ENCODE data around the gene EFNB1. TPM values are rescaled to one million over a fixed set of nuclear protein-coding genes. Genes with fewer than 3 reads are reported as not detected.
A peak's percentile ranks its signal among the peaks of the same experiment; 100 is the strongest.
"Not testable (repeated sequence)": the region's sequence is repeated elsewhere in the genome, so short reads cannot be mapped to it uniquely, and the experiment has no call there.

Gene EFNB1
- total RNA-seq (30.5 TPM), polyA plus RNA-seq (40.1 TPM)

DNA sequence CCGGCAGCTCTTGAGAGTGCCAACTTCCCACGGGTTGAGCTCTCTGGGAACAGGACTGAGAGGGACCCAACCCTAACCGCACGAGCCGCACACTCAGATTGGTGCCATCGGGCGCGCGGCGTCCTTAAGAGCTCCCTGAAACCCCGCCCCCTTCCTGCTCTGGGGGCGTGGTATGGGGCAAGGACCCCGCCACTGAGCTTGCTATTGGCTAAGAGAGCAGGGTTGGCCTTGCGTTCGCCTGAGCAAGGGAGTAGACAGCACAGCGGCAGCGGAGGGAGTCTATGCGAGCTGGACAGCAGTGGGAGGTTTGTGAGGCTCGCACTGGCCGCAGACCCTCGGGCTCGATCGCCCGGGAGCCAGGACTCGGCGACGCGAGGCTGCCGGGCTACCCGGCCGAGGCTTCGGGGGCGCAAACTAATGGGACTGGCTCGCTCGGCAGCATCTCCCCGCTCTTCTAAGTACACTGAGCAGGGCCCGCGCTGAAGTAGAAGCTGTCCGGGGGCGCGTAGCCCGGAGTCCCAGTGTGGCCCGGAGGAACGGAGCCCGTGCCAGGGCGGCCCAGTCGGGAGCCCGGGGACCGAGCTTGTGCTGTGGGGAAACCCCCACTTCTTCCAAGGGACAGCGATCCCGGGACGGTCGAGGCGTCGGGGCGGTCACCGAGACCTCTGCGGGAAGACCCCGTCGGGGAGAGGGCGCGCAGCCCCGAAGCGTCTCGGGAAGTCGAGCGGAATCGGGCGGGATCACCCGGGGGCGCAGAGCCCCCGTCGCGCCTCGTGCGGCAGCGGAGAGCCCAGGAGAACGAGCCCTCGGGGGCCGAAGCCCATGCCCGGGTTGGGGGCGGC is at the start of gene EFNB1:
Gene EFNB1, plus strand, starts transcription at position 282 of the 842 bp plus-strand sequence. CDS start 756 bp downstream, outside the sequence.
- peak; percentile 83 for DNase-seq (ENCODE audit: extremely low spot score)
- under 1% methylated on average over 81 of the region's 82 CpGs for WGBS
- Histone ChIP-seq H3K4me3 (ENCODE audit: low read depth, low read length) (peak within 1 kb of the TSS; percentile 73), H3K36me3 (ENCODE audit: insufficient read depth) (no peaks in the 10 kb centered on the region), H3K27ac (ENCODE audit: low read depth) (peak within 1 kb of the TSS; percentile 83), H3K4me1 (ENCODE audit: insufficient read depth) (peaks cover 1% of the 10 kb centered on the region)

DNA sequence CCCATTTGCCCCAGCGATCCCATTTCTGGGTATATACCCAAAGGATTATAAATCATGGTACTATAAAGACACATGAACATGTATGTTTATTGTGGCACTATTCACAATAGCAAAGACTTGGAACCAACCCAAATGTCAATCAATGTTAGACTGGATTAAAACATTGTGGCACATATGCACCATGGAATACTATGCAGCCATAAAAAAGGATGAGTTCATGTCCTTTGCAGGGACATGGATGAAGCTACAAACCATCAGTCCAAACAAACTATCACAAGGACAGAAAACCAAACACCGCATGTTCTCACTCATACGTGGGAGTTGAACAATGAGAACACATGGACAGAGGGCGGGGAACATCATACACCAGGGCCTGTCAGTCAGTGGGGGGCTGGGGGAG is 47.5 kb upstream of the EFNB1 start:
- H3K4me3 ChIP-seq (ENCODE audit: low read depth, low read length); DNase-seq (ENCODE audit: extremely low spot score); H3K36me3 ChIP-seq (ENCODE audit: insufficient read depth); H3K27ac ChIP-seq (ENCODE audit: low read depth); H3K4me1 ChIP-seq (ENCODE audit: insufficient read depth): not testable (repeated sequence)
- 95% methylated on average over 4 of the region's 4 CpGs for WGBS

DNA sequence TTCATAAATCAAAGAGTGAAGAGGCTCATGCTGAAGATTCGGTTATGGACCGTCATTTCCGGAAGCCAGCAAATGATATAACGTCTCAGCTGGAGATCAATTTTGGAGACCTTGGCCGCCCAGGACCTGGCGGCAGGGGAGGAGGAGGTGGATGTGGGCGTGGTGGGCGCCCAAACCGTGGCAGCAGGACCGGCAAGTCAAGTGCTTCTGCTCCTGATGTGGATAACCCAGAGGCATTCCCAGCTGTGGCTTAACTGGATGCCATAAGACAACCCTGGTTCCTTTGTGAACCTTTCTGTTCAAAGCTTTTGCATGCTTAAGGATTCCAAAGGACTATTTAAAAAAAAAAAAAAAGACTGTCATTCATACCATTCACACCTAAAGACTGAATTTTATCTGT is 44.0 kb upstream of the EFNB1 start:
- Histone ChIP-seq H3K4me1 (ENCODE audit: insufficient read depth) (no peaks in the 10 kb centered on the region), H3K36me3 (ENCODE audit: insufficient read depth) (no peaks in the 10 kb centered on the region), H3K4me3 (ENCODE audit: low read depth, low read length) (no peak overlapping the region), H3K27ac (ENCODE audit: low read depth) (no peak overlapping the region)
- 87% methylated on average over 10 of the region's 10 CpGs for WGBS
- no peak for DNase-seq (ENCODE audit: extremely low spot score)

DNA sequence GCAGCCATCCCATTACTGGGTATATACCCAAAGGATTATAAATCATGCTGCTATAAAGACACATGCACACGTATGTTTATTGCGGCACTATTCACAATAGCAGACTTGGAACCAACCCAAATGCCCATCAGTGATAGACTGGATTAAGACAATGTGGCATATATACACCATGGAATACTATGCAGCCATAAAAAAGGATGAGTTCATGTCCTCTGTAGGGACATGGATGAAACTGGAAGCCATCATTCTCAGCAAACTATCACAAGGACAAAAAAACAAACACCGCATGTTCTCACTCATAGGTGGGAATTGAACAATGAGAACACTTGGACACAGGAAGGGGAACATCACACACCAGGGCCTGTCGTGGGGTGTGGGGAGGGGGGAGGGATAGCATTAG is 42.2 kb upstream of the EFNB1 start:
- H3K4me3 ChIP-seq (ENCODE audit: low read depth, low read length); H3K4me1 ChIP-seq (ENCODE audit: insufficient read depth); DNase-seq (ENCODE audit: extremely low spot score); H3K36me3 ChIP-seq (ENCODE audit: insufficient read depth); H3K27ac ChIP-seq (ENCODE audit: low read depth): not testable (repeated sequence)
- whole genome bisulfite sequencing, result 84% methylated on average over 4 of the region's 4 CpGs

DNA sequence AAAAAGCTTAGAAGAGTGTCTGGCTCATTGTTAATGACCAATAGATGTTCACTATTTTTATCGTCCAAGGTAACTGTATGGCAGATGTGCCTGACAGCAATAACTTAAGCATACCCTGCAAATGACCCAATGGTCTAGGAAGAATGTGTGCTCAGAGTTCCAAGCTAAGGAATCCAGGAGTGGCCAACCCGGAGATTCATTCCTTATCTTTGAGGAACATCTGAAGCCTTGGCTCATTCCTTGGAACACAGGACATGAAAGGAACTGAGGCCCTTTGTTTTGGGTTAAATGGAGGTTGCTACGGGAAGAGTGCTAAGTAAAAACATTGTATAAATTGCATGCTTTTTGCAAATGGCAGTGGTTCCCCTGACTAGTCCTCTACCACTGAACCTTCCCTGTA is 38.9 kb upstream of the EFNB1 start:
- no peak overlapping the region for H3K4me3 ChIP-seq (ENCODE audit: low read depth, low read length)
- no peaks in the 10 kb centered on the region for H3K36me3 ChIP-seq (ENCODE audit: insufficient read depth)
- no peaks in the 10 kb centered on the region for H3K4me1 ChIP-seq (ENCODE audit: insufficient read depth)
- 39% methylated on average over 3 of the region's 3 CpGs for WGBS
- no peak overlapping the region for H3K27ac ChIP-seq (ENCODE audit: low read depth)
- DNase-seq (ENCODE audit: extremely low spot score), result no peak

DNA sequence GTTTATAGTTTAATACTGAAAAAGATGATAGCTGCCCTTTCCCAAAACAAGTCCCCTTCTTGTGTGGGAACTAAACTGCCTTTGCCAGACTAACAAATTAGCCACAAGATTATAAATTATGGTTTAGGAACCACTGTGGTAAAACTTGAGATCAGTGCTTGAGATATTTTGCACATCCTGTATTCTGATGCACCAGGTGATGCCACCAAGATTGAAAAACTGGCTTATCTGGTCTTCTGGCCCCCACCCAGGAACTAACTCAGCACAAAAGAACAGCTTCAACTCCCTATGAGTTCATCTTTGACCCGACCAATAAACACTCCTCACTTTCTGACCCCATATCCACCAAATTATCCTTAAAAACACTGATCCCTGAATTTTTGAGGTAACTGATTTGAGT is 36.7 kb upstream of the EFNB1 start:
- Histone ChIP-seq H3K36me3 (ENCODE audit: insufficient read depth) (no peaks in the 10 kb centered on the region), H3K4me1 (ENCODE audit: insufficient read depth) (no peaks in the 10 kb centered on the region), H3K27ac (ENCODE audit: low read depth) (no peak overlapping the region), H3K4me3 (ENCODE audit: low read depth, low read length) (no peak overlapping the region)
- 91% methylated on average over 1 of the region's 1 CpG for WGBS
- DNase-seq (ENCODE audit: extremely low spot score), result no peak

DNA sequence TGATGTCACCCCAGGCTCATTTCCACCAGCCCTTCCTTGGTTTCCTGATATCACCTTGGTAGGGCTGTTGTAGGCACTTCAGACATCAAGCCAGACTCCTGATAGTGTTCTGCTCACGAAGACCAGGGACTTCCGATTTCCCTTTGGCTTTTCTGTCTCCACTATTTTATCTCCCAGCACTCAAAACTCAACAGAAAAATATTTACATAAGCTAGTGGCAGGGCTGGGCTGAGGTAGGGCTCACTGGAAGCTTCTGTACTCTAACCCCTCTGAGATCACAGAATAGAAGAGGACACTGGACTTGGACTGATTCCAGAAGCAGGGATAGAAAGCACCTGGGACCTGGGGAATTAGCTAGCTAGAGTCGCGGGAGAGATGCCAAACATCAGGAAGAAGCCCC is 34.4 kb upstream of the EFNB1 start:
- Histone ChIP-seq H3K36me3 (ENCODE audit: insufficient read depth) (no peaks in the 10 kb centered on the region), H3K4me1 (ENCODE audit: insufficient read depth) (no peaks in the 10 kb centered on the region), H3K27ac (ENCODE audit: low read depth) (no peak overlapping the region), H3K4me3 (ENCODE audit: low read depth, low read length) (no peak overlapping the region)
- DNase-seq (ENCODE audit: extremely low spot score), result no peak
- 47% methylated on average over 4 of the region's 4 CpGs for WGBS

DNA sequence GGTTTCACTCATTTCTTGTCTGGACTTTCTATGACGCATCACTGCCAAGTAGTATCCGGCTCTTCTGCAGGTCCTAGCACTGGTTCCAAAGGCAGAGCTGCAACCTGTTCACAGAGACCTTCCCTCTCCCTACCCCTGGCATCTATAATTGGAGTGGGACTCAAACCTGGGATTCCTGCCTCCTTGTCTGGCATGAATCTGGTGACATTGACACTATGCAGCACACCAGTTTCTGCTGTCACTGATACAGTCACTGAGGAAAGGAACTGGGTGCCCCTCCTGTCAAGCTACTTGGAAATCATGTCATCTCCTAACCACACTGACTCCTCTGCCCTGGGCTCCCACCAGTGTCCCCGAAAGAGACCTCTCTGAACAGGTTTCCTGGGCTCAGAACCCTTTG is 33.1 kb upstream of the EFNB1 start:
- no peak overlapping the region for H3K27ac ChIP-seq (ENCODE audit: low read depth)
- DNase-seq (ENCODE audit: extremely low spot score), result no peak
- H3K4me3 ChIP-seq (ENCODE audit: low read depth, low read length), result no peak overlapping the region
- H3K36me3 ChIP-seq (ENCODE audit: insufficient read depth), result no peaks in the 10 kb centered on the region
- H3K4me1 ChIP-seq (ENCODE audit: insufficient read depth), result no peaks in the 10 kb centered on the region
- WGBS, result 74% methylated on average over 3 of the region's 3 CpGs

DNA sequence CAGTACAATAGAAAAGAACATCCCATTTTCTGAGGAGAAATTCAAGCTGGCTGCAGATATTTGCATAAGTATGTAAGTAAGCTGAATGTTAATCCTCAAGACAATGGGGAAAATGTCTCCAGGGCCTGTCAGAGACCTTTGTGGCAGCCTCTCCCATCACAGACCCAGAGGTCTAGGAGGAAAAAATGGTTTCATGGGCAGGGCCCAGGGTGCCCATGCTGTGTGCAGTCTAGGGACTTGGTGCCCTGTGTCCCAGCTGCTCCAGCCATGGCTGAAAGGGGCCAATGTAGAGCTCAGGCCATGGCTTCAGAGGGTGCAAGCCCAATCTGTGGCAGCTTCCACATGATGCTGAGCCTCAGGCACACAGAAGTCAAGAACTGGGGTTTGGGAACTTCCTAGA is 30.4 kb upstream of the EFNB1 start:
- not testable (repeated sequence) for H3K4me3 ChIP-seq (ENCODE audit: low read depth, low read length); H3K36me3 ChIP-seq (ENCODE audit: insufficient read depth); H3K27ac ChIP-seq (ENCODE audit: low read depth); H3K4me1 ChIP-seq (ENCODE audit: insufficient read depth); DNase-seq (ENCODE audit: extremely low spot score)

DNA sequence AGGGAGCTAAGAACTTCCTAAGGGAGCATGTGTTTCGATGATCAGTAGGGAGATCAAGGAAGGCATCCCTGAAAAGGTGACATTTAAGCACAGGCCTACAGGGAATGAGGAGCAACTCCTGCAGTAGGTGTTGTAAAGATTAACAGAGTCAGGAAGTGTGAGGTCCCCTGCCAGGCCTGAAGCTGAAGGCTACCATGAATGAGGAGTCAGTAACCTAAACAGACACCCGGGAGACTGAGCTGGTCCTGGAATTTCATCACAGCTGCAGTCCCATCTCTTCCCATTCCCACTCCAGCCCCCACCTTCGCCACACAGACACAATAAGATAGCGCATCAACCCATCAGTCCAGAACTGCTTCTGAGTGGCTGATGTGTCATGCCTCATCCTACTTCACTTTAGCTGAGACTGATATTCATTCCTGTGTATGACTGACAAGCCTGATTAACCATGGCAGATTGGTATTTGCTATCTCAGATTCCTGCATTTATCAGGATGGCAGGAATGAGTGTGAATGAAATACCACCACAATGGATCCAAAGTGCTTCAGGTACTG is 27.0 kb upstream of the EFNB1 start:
- WGBS, result 83% methylated on average over 4 of the region's 4 CpGs
- H3K27ac ChIP-seq (ENCODE audit: low read depth), result no peak overlapping the region
- DNase-seq (ENCODE audit: extremely low spot score), result no peak
- H3K36me3 ChIP-seq (ENCODE audit: insufficient read depth), result no peaks in the 10 kb centered on the region
- no peak overlapping the region for H3K4me3 ChIP-seq (ENCODE audit: low read depth, low read length)
- H3K4me1 ChIP-seq (ENCODE audit: insufficient read depth), result no peaks in the 10 kb centered on the region

DNA sequence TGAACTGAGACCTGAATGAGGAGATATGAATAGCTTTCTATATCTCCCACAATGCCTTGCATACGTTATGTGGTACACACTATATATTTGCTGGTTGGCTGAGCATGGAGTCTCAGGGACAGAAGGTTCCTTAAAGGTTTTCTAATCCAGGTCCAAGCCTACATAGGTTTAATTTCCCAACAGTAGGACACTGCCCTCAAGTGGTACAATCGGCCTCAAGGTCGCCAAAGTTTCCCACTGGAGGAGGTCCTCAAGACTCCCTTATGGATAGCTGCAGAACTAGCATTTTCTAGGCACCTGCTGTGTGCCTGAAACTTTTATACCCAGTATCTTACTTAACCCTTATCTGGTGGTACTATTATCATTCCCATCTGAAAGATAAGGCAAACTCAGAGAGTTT is 21.0 kb upstream of the EFNB1 start:
- Histone ChIP-seq H3K27ac (ENCODE audit: low read depth) (no peak overlapping the region), H3K36me3 (ENCODE audit: insufficient read depth) (no peaks in the 10 kb centered on the region), H3K4me3 (ENCODE audit: low read depth, low read length) (no peak overlapping the region), H3K4me1 (ENCODE audit: insufficient read depth) (no peaks in the 10 kb centered on the region)
- WGBS, result 35% methylated on average over 3 of the region's 3 CpGs
- DNase-seq (ENCODE audit: extremely low spot score), result no peak

DNA sequence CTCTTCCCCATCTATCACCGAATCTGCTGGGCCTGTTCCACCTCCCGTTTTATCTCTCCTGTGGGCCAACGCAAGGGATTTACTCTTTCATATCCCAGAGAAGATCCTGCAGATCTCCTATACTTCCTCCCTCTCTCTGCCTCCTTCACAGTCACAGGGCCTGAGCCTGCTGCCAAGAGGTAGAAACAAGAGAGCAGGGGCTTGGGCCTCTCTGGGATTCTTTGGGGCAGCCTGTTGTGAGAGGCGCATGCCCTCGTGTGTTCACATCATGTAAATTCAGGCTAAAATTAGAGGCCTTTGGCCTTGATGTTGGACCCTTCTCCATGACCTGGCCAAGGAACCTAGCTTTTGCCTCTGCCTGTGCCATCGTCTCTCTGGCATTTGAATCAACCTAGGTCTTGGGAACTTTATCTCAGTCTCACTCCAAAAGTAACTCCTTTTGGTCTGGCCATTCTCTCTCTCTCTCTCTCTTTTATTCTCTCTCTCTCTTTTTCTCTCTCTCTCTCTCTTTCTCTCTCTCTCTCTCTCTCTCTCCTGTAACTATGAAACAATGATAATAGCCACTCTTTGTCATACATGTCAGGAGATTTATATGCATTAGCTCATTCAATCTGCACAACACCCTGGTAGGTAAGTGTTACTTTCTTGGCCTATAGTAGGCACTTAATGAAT is 20.0 kb upstream of the EFNB1 start:
- Histone ChIP-seq H3K36me3 (ENCODE audit: insufficient read depth) (no peaks in the 10 kb centered on the region), H3K27ac (ENCODE audit: low read depth) (no peak overlapping the region), H3K4me3 (ENCODE audit: low read depth, low read length) (no peak overlapping the region), H3K4me1 (ENCODE audit: insufficient read depth) (no peaks in the 10 kb centered on the region)
- no peak for DNase-seq (ENCODE audit: extremely low spot score)
- 30% methylated on average over 6 of the region's 6 CpGs for WGBS

DNA sequence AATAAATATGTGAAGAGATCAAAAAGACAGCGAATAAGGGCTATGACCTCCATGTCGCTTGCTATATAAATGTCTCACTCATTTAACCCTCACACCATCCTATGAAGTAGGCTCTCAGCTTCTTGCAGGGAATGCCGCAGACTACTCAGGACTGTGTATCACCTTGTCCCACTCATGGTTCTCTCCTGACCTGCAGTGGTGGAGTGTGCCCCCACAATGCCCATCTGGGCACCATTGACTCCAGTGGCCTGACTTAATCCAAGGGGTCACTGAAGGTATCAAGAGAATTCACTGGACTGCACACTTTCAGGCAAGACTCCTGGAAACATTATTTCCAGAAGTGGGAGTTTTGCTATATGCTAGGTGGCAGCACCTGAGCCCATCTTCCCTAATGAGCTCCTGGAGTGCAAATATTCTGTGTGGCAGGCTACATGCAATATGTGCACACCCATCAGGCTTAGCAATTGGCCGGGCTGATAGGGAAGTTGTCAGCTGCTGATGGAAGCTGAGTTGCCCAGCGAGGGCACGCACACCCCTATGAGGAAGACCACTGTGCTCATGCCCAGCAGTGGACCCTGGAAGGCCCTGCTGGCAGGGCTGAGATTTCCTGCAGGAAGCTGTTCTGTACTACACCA is 8.2 kb upstream of the EFNB1 start:
- Histone ChIP-seq H3K36me3 (ENCODE audit: insufficient read depth) (no peaks in the 10 kb centered on the region), H3K4me3 (ENCODE audit: low read depth, low read length) (no peak overlapping the region), H3K27ac (ENCODE audit: low read depth) (no peak overlapping the region), H3K4me1 (ENCODE audit: insufficient read depth) (no peaks in the 10 kb centered on the region)
- no peak for DNase-seq (ENCODE audit: extremely low spot score)
- WGBS, result 75% methylated on average over 6 of the region's 6 CpGs

DNA sequence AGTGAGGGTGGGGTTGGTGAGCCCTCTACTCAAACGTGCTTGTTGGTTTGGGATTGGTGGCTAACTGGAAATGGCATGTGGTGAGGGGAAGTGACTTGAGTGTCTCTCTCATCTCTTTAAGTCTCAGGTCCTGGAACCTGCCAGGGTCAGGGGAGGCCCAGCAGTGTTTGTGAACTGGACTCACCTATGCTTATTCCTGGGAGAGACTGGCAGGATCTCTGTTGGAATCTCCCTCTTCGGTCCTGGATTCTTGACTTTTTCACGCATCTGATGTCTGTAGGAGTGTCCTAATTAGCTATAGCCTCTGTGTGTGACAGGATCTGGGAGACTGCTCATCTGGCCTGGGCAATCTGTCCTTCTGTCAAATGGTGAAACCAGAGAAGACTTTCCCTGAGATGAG is 7.2 kb upstream of the EFNB1 start:
- Histone ChIP-seq H3K27ac (ENCODE audit: low read depth) (no peak overlapping the region), H3K4me3 (ENCODE audit: low read depth, low read length) (no peak overlapping the region), H3K36me3 (ENCODE audit: insufficient read depth) (no peaks in the 10 kb centered on the region), H3K4me1 (ENCODE audit: insufficient read depth) (no peaks in the 10 kb centered on the region)
- 81% methylated on average over 3 of the region's 3 CpGs for WGBS
- no peak for DNase-seq (ENCODE audit: extremely low spot score)

Measured in urinary bladder (tissue), 4 donors.